HG03354 (cell line): Measurements from ENCODE around the gene CREG1.
"Not testable (repeated sequence)": the region's sequence is repeated elsewhere in the genome, so short reads cannot be mapped to it uniquely, and the experiment has no call there.

Source experiments
- ATAC-seq: cut with Tn5 transposase; IDR thresholded peaks from one replicate; pipeline ENCODE4 v1.9.1; 2021; ENCODE audit warnings: mild to moderate bottlenecking; ENCODE audit not compliant: unreplicated experiment, poor library complexity, severe bottlenecking

CREG1 gene

DNA sequence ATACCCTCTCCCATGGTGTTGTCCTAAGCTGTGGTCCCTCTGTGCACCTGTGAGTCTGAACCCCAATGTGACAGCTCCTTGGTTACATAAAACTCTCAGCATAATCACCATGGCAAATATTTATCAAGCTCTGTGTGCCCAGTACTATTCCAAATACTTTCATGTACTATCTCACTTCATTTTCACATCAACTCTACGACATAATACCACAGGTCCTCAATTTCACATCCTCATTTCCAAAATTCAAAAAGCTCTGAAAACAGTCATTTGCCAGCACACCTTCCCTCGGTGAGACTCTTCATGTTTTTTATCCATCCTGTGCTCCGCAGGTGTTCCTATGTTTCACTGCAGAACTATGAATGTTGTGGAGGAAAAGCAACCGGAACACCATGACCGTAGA lies 12.4 kb upstream of the CREG1 start:
- ATAC-seq: no peak

GRCh38 chr1:167564612-167565270 lies 11.2 kb upstream of the CREG1 start:
- ATAC-seq: no peak

DNA sequence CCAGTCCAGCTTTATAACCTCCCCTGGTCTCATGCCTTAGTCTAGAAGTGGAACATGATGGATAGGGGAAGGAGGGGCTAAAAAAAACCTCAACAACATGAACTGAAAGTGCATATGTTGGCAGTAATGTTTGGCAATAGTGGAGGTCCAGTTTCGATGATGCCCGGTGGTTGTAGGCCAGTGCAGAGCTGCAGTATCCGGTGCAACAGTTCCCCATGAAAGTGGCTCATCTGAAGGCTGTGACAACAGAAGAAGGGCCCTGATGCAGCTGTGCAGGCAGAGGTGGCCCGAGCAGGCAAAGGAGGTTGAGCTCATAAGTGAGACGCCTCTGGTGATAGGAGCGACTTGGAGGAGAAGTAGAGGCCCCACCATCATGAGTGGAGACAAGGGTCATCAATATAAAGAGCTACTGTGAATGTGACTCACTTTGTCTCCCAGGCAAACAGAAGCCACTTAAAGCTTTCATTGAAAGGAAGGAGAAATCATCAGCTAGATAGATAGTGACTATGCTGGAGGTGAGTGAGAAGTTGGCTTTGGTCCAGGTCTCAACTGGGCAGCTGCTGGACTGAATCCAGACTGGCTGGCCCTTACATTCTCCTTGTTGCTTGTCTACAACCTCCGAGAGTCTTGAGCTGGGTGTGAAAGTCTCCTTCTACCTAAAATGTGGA lies 10.2 kb upstream of the CREG1 start:
- ATAC-seq: no peak

DNA sequence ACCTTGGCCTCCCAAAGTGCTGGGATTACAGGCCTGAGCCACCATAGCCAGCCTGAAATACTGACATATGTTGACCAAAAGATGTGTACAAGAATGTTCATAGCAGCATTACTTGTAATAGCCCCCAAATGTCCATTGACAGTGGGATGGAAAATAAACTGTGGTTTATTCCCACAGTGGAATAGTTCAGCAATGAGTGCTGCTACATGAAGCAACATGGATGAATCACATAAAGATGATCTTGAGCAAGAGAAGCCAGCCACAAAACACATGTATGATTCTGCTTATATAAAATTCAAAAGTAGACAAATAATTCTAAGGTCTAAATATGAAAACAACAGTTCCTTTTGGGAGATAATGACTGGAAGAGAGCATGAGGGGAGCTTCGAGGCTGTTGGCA lies 9.1 kb upstream of the CREG1 start:
- ATAC-seq: no peak

DNA sequence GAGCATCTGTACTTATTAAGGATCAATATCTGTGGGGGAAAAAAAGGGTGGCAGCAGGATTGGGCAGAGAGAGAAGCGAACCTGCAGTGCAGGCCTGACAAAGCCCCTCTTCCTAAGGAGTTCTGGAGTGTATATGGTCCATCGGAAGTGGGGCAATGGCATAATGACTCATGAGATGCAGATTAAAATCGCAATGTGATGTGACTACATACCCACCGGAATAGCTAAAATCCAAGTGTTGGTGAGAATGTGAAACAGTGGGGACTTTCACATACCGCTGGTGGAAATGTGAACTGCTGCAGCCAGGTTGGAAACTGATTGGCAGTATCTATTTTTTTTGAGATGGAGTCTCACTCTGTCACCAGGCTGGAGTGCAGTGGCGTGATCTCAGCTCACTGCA lies 8.2 kb upstream of the CREG1 start:
- no peak for ATAC-seq

- ATAC-seq: no peak
These were observed 2.6 kb upstream of the CREG1 start for GRCh38 chr1:167555971-167556714.

DNA sequence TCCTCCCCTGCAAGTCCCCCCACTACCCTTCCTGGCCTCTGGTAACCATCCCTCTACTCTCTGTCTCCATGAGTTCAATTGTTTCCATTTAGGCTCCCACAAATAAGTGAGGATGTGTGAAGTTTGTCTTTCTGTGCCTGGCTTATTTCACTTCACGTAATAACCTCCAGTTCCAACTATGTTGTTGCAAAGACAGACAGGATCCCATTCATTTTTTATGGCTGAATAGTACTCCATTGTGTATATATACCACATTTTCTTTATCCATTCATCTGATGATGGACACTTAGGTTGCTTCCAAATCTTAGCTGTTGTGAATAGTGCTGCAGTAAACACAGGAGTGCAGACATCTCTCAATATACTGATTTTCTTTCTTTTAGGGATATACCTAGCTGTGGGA lies 1.5 kb upstream of the CREG1 start:
- ATAC-seq: not testable (repeated sequence)

- ATAC-seq: peak; percentile 22
These were observed 642 bp upstream of the CREG1 start for GRCh38 chr1:167554028-167554779.

DNA sequence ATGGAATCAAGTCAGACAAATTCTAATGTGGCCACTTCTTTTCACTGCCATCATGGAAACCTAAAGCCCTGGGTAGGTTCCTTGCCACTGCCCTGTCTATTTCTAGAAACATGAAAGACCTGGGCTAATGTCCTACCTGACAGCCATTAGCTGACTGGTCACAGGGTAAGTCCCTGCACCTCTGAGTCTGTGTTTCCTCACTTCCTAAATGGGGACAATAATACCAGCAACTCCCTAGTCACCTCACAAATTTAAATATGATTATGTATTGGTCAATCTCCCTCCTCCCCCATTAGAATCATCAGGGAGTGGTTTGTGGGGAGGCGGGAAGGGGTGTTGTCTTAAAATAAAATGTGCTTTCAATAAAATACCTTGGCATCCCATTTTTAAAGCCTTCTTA lies 2.2 kb downstream of the CREG1 start:
- no peak for ATAC-seq

DNA sequence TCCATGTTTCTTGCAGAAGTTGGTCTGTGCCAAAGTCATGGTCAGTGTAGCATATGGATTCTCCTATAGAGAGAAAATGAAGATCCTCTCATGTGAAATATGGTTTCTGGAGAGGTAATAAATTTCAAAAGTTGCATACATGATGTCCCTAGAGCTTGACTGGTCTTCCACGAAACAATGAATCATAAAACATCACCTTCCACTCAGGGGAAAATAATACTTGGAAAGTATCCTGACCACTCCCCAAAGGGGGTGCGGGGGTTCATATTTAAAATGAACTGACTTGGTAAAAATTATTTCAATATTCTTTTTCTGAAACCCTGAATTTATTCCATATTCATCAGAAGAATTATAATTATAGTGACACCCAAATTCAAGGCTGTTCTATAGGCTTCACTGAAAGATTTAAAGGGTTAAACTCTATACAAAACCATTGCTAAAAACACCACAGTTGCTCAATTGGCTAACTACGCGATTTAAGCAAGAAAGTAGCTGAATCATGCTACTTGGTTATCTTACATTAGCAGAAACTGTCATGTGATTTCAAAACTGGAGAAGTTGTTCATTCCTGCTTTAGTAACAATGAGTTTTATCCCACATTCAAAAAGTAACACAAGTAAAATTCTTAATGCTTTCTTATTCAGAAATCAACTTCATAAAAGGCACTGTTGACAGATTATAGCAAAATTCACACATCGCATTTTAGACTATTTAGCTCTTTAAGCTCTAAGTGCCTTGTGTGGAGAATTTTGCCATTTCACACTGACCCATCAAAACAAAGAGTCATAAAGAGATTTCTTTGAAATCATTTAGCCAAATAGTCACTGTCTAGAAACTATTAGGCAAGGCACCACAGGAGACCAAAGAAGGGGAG lies 5.3 kb downstream of the CREG1 start:
- ATAC-seq: no peak

DNA sequence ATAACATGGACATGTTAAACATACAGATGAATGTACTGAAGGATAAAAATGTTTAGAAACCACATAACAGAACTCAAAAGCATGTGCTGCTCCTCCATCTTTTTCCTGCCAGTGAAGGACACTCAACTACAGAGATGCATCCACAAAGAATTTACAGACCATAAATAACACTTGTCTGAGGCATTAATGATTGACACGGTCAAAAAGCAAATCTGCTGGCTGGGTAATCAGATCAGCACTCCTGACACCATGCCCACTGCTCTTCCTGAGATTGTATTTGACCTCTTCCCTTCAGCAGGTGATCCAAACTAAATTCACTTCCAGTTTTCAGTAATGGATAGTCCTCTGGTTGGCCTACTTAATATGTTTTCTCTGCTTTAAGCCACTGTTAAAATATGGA lies 6.6 kb downstream of the CREG1 start:
- ATAC-seq: no peak

DNA sequence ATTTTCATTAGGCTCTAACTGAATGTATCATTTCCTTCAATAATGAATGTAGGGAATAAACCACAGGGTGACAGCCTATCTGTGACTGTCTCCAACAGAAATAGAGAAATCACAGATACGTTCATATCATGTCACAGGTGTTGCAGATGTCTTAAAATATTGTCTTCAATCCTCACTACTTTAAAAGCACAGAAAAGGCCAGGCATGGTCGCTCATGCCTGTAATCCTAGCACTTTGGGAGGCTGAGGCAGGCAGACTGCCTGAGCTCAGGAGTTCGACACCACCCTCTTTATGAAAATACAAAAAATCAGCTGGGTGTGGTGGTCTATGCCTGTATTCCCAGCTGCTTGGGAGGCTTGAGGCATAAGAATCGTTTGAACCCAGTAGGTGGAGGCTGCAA lies 8.2 kb downstream of the CREG1 start:
- ATAC-seq: no peak

DNA sequence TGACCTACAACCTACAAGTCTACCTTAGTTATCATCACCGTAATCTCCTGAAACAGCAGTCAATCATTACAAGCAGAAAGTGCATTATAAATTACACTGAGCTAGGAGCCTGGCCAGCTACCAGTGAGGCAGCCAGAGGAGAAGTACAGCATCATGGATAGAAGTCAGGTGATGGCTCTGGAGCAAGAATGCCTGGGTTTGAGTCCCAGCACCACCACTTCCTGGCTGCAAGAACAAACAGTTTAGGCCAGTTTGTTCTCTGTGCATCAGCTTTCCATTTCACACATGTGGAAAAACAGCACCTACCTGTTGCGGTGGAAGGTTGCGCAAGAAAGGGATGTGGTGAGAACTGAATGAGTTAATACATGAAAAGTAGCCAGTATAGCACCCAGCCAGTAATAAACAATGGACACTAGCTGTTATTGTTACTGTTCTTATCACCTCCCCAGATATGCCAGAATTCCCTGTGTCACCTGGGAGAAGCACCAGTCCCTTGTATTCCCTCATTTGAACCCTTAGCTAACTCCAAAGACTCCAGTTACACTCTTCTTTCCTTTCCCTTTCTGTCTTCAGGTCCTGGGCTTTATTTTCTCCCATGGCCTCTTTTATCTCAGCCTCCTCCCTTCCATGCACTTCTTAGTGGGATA lies 9.0 kb downstream of the CREG1 start:
- ATAC-seq: peak; percentile 52

DNA sequence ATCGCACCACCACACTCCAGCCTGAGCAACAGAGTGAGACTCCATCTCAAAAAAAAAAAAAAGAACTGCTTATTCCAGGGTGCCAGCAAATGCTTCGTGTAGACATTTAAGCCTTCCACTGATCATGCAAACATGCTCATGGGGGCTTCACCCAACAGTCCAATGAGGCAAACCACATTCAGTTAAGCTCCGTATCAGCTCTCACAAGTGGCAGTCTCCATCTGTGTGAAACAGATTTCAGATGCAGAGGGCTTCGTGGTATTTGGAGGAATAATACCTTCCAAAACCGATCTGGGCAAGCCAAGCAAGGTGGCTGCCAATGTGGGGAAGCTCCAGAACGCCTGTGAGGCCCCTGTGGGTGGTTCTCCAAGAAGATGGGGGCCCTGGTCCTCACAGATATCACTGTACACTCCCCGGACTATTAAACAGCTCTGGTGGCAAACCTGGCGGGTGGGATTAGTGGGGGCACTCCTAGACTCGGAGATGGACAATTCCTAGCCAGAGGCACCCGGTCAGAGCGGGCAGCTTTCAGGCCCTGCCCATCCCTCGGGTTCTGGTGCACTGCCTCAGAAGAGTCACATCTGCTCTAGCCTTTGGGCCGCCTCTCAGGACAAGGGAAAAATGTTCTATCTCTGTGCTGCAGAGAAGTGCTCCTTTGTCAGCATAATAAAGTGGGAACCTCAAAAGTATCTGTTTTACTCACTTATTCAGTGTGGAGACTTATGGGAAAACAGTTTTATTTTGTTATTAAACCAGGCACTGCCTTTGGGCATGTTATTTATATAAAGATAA lies 10.2 kb downstream of the CREG1 start:
- no peak for ATAC-seq

- ATAC-seq: no peak
These were observed 11.2 kb downstream of the CREG1 start for GRCh38 chr1:167542109-167543032.

DNA sequence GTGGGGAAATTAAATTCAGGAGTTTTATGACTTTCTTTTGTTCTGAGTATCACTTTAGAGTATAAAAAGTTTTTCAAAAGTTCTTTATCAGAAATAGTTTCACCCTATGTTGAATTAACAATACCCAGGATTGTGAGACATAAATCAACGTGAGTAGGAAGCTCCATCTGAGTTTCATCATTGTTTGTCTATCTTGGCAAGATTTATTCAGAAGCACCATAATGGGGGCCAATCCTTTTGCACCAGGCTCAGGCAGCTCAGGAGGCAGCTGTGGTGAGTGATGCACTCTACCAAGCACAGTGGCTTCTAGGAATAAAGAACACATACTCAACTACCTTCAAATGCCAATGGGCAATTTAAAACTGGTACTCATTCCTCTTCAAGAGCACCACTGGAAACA lies 12.0 kb downstream of the CREG1 start:
- no peak for ATAC-seq

- ATAC-seq: no peak
These were observed 12.6 kb downstream of the CREG1 start for GRCh38 chr1:167541003-167541402.
